HCT116 (cell line): Measurements from ENCODE around the gene USP36.

ENCODE experiments used
- CTCF ChIP-seq, 3 experiments: fragments of 200-600 bp in 1 of 3; sonication (generic) in 1 of 3; IDR thresholded peaks in 2 of 3; conservative IDR thresholded peaks in 1 of 3; 2 replicates each; pipeline ENCODE4 v1.5.1; 2012 to 2017; ENCODE audit warnings: low read depth in 2 of 3, low read length in 2 of 3, antibody characterized with exemption in 1 of 3, borderline replicate concordance in 1 of 3, control low read depth in 1 of 3, mild to moderate bottlenecking in 1 of 3, mixed read lengths in 1 of 3, mixed run types in 1 of 3, moderate library complexity in 1 of 3; ENCODE audit not compliant: insufficient read depth in 1 of 3
- SP1 ChIP-seq: IDR thresholded peaks from 2 replicates; pipeline ENCODE4 v1.6.1; 2012; ENCODE audit warnings: low read depth

DNA sequence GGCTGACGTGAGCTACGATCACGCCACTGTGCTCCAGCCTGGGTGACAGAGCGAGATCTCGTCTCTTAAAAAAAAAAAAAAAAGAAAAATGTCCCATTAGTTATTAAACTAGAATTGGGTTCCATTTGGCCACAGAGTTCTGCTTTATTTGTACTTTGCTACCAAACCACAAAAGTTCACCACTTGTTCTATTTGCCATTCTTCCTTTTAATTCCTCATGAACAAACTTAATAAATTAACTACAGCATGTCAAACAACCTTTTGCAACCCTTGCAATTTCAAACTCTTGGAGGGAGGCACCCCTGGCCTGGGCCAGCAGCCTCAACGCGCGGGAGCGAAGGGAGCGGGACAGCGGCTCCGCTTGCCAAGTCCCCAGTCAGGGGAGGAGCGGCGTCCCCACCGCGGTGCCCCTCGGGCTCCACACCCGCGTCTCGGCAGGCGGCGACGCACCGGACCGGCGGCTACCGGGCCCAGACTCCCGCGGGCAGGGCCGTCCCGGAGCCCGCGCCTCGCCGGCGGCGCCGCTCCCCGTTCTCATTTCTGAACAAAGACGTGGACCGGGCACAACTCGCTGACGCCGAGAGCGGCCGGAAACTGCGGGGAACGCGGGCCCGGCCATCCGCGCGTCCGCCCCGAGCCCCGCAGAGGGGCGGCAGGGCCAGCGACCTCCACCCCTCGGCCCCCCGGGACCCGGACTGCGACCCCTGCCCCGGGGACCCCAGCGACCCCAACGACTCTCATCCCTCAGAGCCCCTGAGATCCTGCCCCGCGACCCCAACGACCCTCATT, 59.3 kb downstream of the USP36 start:
- TF ChIP-seq SP1 (no peak), CTCF (IDR thresholded peaks at IDR 0.05 in 2 of 3, conservative IDR thresholded peaks at IDR 0.05 in 1 of 3; ENCODE audit: borderline replicate concordance in 1 of 3, insufficient read depth in 1 of 3, low read depth in 2 of 3, low read length in 2 of 3) (no peak)
